22Rv1 (cell line): ENCODE measurements around the gene SCO2.
A peak's percentile ranks its signal among the peaks of the same experiment; 100 is the strongest.
"Not testable (repeated sequence)": the region's sequence is repeated elsewhere in the genome, so short reads cannot be mapped to it uniquely, and the experiment has no call there.

Source experiments
- H3K27ac ChIP-seq: fragments of 450-650 bp; 2 replicates; pipeline ENCODE4 v1.5.1; 2017
- CTCF ChIP-seq: fragments of 450-650 bp; IDR thresholded peaks from 2 replicates; pipeline ENCODE4 v1.5.1; 2017; ENCODE audit warnings: mild to moderate bottlenecking
- ZFX ChIP-seq: fragments of 450-650 bp; IDR thresholded peaks from 2 replicates; pipeline ENCODE4 v1.6.1; 2017; ENCODE audit warnings: antibody characterized with exemption, borderline replicate concordance

SCO2 gene

GRCh38 chr22:50544078-50544745 lies 18.8 kb upstream of the SCO2 start:
- H3K27ac ChIP-seq: no peak overlapping the region
- TF ChIP-seq ZFX: no peak
- peak; percentile 90 for TF ChIP-seq CTCF

GRCh38 chr22:50542416-50542927 lies 17.1 kb upstream of the SCO2 start:
- no peak overlapping the region for H3K27ac ChIP-seq
- TF ChIP-seq ZFX: no peak
- no peak for TF ChIP-seq CTCF

- not testable (repeated sequence) for H3K27ac ChIP-seq
Measured at GRCh38 chr22:50541667-50542026, 16.2 kb upstream of the SCO2 start.

- no peak overlapping the region for H3K27ac ChIP-seq
- no peak for TF ChIP-seq CTCF
Measured at GRCh38 chr22:50540381-50540780, 15.0 kb upstream of the SCO2 start.

GRCh38 chr22:50537765-50538164 lies 12.4 kb upstream of the SCO2 start:
- TF ChIP-seq CTCF (no peak), ZFX (no peak)
- H3K27ac ChIP-seq: no peak overlapping the region

- no peak overlapping the region for H3K27ac ChIP-seq
- no peak for TF ChIP-seq CTCF
- no peak for TF ChIP-seq ZFX
Measured at GRCh38 chr22:50536226-50536625, 10.8 kb upstream of the SCO2 start.

- H3K27ac ChIP-seq: no peak overlapping the region
Measured at GRCh38 chr22:50535113-50535512, 9.7 kb upstream of the SCO2 start.

DNA sequence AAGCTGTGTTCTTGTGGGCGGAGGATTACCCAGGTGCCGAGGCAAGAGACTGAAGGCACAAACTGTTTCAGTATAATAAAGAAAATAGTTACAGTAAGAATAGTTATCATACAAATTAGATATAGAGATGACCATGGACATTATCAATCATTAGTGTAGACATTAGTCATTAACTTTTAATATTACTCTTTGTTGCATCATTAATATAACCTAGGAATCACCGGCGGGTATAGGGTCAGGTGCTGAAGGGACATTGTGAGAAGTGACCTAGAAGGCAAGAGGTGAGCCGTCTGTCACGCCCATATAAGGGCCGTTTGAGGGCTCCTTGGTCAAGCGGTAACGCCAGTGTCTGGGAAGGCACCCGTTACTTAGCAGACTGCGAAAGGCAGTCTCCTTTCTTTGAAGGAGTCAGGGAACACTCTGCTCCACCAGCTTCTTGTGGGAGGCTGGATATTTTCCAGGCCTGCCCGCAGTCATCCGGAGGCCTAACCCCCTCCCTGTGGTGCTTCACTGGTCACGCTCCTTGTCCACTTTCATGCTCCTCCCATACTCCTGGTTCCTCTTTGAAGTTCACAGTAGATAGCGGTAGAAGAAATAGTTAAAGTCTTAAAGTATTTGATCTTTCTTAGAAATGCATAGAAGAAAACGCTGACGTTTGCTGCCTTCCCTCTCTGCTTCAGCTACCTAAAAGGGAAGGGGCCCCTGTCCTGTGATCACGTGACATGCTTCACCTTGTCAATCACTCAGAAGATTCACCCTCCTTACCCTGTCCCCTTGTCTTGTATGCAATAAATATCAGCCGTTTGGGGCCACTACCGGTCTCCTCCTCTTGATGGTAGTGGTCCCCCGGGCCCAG lies 8.7 kb upstream of the SCO2 start:
- peak overlapping the region; percentile 99 for H3K27ac ChIP-seq

More at GRCh38 chr22:50535113-50535512, 9.7 kb upstream of the SCO2 start:
- no peak for TF ChIP-seq CTCF
- no peak for TF ChIP-seq ZFX
